ENCODE results near the gene KCNMA1. TPM values are rescaled to one million over a fixed set of nuclear protein-coding genes. Genes with fewer than 3 reads are reported as not detected.

KCNMA1 gene
- total RNA-seq, 3 donors from 2014 or later: 0.10 to 0.60 (median 0.18) TPM

DNA sequence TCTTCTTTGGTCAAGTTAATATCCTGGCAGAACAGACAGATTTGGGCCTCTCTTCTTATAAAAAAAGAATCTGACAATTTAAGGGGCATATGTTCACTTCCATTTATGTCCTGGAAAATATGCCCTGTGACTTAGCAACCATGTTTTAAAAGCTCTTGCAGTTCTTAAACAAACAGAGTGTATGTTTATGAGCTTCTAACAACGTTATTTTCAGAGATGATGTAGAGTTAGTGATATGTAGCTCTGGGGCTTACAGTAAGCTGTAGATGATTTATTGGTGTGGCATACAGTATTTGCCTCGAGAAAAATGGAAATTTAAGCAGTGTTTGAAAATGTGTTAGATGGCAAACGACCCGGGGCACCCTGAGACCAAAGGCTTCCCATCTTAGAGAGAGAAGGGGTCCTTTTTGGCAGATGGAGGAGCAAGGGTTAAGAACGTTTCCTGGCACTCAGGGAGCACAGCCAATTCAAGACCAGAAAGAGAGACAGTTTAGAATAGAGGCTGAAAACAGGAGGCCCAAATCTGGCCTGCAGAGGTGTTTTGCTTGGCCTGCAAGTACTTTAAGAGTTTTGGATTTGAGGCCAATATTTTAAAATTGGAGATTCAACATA is 397.5 kb downstream of the KCNMA1 start:
- Mint-ChIP-seq H3K36me3 (ENCODE audit: insufficient read depth) (no peaks in the 10 kb centered on the region), H3K9me3 (no peaks in the 10 kb centered on the region), H3K27me3 (ENCODE audit: low read depth) (no peaks in the 10 kb centered on the region), H3K4me3 (no peak overlapping the region), H3K4me1 (ENCODE audit: low read depth) (no peaks in the 10 kb centered on the region)
- no peak for DNase-seq
- ATAC-seq: no peak

DNA sequence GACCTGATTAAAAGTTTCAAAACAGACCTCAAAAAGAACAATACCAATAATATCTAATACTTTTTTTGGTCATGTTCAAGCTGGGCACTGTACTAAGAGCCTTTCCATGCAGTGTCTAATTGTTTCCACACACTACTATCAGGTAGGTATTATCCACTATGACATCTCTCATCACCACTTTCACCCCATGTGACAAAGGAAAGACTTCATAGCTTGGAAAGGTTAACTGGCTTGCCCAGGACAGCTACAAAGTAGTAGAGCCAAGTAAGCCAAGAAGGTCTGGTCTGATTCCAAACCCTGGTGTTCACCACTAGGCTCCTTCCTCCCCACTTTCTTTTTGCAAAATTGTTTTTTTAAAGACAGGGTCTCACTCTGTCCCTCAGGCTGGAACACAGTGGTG is 400.5 kb downstream of the KCNMA1 start:
- H3K4me1 Mint-ChIP-seq (ENCODE audit: low read depth): no peaks in the 10 kb centered on the region
- H3K27me3 Mint-ChIP-seq (ENCODE audit: low read depth): no peaks in the 10 kb centered on the region
- H3K9me3 Mint-ChIP-seq: no peaks in the 10 kb centered on the region
- H3K36me3 Mint-ChIP-seq (ENCODE audit: insufficient read depth): no peaks in the 10 kb centered on the region
- no peak for ATAC-seq
- no peak for DNase-seq
- H3K4me3 Mint-ChIP-seq: no peak overlapping the region

DNA sequence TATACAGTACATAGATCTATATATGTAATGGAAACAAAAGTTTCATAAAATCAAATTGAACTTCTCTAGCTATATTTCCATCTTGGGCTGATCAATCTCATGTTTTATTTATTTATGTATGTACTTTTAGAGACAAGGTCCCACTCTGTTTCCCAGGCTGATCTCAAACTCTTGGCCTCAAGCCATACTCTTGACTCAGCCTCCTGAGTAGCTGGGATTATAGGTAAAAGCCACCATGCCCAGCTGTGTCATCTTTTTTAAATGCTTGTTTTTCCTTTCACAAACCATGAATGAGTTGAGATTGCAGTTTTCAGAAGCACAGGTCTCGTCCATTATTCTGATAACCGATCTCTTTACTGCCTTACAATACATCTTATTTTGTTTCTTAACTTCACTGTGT is 400.9 kb downstream of the KCNMA1 start:
- DNase-seq (no peak), ATAC-seq (no peak)
- no peak overlapping the region for H3K4me3 Mint-ChIP-seq
- no peaks in the 10 kb centered on the region for H3K27me3 Mint-ChIP-seq (ENCODE audit: low read depth)
- no peaks in the 10 kb centered on the region for H3K9me3 Mint-ChIP-seq
- no peaks in the 10 kb centered on the region for H3K36me3 Mint-ChIP-seq (ENCODE audit: insufficient read depth)
- no peaks in the 10 kb centered on the region for H3K4me1 Mint-ChIP-seq (ENCODE audit: low read depth)

DNA sequence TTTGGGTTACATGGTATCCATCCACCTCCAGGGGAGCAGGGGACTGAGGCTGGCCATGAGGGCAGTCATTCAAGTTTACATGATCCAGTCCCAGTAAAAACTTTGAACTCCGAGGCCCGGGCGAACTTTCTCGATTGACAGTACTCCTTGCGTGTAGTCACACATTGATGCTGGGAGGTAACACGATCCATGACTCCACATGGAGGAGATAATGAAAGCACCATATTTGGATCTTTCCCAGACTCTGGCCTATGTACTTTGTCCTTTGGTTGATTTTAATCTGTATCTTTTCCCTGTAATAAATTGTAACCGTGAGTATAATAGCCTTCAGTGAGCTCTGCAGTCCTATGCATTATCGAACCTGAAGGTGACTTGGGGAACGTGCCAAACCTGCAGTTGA is 401.6 kb downstream of the KCNMA1 start:
- no peaks in the 10 kb centered on the region for H3K4me1 Mint-ChIP-seq (ENCODE audit: low read depth)
- DNase-seq (no peak), ATAC-seq (no peak)
- H3K9me3 Mint-ChIP-seq: no peaks in the 10 kb centered on the region
- no peaks in the 10 kb centered on the region for H3K36me3 Mint-ChIP-seq (ENCODE audit: insufficient read depth)
- H3K4me3 Mint-ChIP-seq: no peak overlapping the region
- no peaks in the 10 kb centered on the region for H3K27me3 Mint-ChIP-seq (ENCODE audit: low read depth)

DNA sequence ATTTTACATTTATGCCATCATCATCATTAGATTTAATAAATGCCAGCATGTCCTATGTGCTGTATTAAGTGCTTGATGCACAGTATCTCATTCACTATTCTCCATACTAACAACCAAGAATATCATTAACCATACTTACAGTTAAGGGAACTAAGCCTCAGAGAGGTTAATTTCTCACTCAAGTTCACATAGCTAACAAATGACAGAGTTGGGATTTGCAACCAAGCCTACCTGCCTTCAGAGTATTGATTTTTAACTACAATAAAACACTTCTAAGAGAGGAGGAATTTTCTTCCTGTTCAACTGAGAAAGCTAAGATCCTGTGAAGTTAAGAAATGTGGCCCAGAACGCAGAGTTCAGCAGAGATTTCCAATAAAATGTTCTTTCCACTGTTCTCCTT is 403.0 kb downstream of the KCNMA1 start:
- Mint-ChIP-seq H3K27me3 (ENCODE audit: low read depth) (no peaks in the 10 kb centered on the region), H3K4me1 (ENCODE audit: low read depth) (no peaks in the 10 kb centered on the region), H3K9me3 (no peaks in the 10 kb centered on the region), H3K36me3 (ENCODE audit: insufficient read depth) (no peaks in the 10 kb centered on the region), H3K4me3 (no peak overlapping the region)
- ATAC-seq (no peak), DNase-seq (no peak)

DNA sequence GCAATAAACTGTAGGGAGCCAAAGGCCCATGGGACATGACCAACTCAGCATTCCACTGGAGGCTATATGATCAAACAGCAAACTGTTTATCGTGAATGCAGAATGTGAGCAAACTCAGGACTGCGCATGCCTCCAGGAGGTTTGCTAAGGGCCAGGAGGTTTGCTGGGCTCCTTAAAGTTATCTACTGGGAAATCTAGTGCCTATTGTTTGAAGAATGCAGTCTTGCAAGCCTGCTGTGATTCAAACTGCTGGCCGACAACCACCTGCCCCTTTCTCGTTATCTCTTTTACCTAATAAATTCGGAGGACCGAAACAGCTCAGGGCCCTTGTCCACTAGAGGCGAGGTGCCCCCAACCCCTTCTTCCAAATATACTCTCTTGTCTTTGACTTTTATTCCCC is 404.1 kb downstream of the KCNMA1 start:
- Mint-ChIP-seq H3K36me3 (ENCODE audit: insufficient read depth) (no peaks in the 10 kb centered on the region), H3K4me3 (no peak overlapping the region), H3K27me3 (ENCODE audit: low read depth) (no peaks in the 10 kb centered on the region), H3K4me1 (ENCODE audit: low read depth) (no peaks in the 10 kb centered on the region), H3K9me3 (no peaks in the 10 kb centered on the region)
- DNase-seq (no peak), ATAC-seq (no peak)

DNA sequence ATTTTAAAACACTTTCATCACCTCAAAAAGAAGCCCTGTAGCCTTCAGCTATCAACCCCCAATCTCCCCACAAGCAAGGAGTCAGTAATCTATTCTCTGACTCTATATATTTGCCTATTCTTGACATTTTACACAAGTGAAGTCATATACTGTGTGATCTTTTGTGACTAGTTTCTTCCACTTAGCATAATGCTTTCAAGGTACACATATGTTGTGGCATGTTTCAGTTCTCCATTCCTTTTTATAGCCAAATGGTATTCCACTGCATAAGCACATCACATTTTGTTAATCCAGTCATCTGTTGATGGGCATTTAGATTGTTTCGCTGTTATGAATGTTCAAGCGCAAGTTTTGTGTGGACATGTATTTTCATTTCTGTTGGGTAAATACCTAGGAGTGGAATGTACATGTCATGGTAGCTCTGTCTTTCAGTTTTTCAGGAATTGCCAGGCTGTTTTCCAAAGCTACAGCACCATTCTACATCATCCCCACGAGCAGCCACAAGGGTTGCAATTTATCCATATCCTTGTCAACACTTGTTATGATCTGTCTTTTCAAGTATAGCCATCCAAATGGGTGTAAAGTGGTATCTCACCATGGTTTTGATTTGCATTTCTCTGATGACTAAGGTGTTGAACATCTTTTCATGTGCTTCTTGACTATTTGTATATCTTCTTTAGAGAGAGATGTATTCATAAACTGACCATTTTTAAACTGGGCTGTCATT is 405.6 kb downstream of the KCNMA1 start:
- Mint-ChIP-seq H3K4me1 (ENCODE audit: low read depth) (no peaks in the 10 kb centered on the region), H3K9me3 (no peaks in the 10 kb centered on the region), H3K4me3 (no peak overlapping the region), H3K27me3 (ENCODE audit: low read depth) (no peaks in the 10 kb centered on the region), H3K36me3 (ENCODE audit: insufficient read depth) (no peaks in the 10 kb centered on the region)
- no peak for DNase-seq
- ATAC-seq: no peak

DNA sequence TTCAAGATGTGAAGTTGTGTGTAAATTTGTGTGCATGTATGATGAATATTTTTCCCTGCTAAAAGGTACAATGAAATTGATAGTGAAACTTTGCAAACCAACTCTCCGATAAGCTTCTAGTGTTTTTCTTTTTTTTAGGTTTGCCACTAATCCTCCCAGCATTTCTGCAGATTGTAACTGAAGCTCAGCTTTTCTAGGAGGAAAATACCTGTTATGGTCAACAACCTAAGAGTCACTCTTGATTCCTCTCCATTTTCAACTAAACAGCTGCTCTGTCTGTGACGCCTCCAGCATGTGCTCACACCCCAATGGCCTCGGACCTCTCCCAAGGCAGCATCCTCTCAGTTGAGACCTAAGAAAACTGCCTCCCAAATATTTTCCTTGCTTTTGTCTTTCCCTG is 406.2 kb downstream of the KCNMA1 start:
- no peaks in the 10 kb centered on the region for H3K4me1 Mint-ChIP-seq (ENCODE audit: low read depth)
- peaks cover under 1% of the 10 kb centered on the region for H3K27me3 Mint-ChIP-seq (ENCODE audit: low read depth)
- DNase-seq (no peak), ATAC-seq (no peak)
- H3K4me3 Mint-ChIP-seq: no peak overlapping the region
- no peaks in the 10 kb centered on the region for H3K9me3 Mint-ChIP-seq
- no peaks in the 10 kb centered on the region for H3K36me3 Mint-ChIP-seq (ENCODE audit: insufficient read depth)

DNA sequence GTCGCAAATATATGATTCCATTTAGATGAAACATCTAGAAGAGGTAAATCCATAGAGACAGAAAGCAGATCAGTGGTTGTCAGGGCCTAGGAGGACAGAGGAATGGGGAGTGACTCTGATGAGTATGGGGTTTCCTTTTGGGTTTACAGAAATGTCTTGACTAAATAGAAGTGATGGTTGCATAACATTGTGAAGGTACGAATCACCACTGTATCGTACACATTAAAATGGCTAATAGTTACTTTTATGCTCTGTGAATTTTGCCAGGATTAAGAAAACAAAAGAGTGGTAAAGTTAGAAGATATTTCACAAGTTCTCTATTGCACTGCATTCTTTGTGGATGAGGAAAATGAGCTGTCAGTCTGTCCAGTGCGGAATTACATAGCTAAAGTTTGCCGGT is 407.4 kb downstream of the KCNMA1 start:
- H3K4me3 Mint-ChIP-seq: no peak overlapping the region
- no peaks in the 10 kb centered on the region for H3K9me3 Mint-ChIP-seq
- DNase-seq (no peak), ATAC-seq (no peak)
- H3K36me3 Mint-ChIP-seq (ENCODE audit: insufficient read depth): no peaks in the 10 kb centered on the region
- no peaks in the 10 kb centered on the region for H3K4me1 Mint-ChIP-seq (ENCODE audit: low read depth)
- H3K27me3 Mint-ChIP-seq (ENCODE audit: low read depth): peaks cover 3% of the 10 kb centered on the region

DNA sequence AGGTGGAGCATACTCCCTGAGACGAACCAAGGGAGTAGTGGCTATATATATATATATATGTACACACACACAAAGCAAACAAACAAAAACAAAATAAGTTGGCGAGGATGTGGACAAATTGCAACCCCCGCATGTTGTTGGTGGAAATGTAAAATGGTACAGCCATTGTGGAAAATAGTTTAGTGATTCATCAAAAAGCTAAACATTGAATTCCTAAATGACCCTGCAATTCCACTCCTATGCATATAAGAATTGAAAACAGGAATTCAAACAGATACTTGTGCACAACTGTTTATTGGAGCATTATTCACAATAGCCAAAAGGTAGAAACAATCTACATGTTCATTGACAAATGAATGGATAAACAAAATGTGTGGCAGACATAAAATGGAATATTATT is 407.9 kb downstream of the KCNMA1 start:
- ATAC-seq: no peak
- no peak for DNase-seq
- no peak overlapping the region for H3K4me3 Mint-ChIP-seq
- H3K4me1 Mint-ChIP-seq (ENCODE audit: low read depth): no peaks in the 10 kb centered on the region
- no peaks in the 10 kb centered on the region for H3K9me3 Mint-ChIP-seq
- H3K36me3 Mint-ChIP-seq (ENCODE audit: insufficient read depth): no peaks in the 10 kb centered on the region
- peaks cover 6% of the 10 kb centered on the region for H3K27me3 Mint-ChIP-seq (ENCODE audit: low read depth)

DNA sequence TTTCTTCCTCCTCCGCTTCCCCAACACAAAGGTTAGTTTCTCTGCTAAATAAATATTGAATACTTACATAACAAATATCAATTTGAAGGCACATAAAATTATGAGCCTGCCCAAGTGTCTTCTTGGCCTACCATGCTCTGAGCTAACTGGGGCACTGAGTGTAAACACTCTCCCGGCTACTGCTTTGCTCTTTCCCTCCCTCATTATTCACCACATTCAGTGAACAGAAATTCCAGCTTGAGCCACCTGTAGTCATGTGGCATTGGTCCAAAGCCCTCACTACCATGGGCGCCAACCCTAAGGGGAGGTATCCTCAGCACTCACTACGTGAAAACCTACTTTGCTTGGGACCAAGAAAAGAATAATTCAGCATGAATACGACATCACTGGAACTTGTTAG is 409.0 kb downstream of the KCNMA1 start:
- no peaks in the 10 kb centered on the region for H3K9me3 Mint-ChIP-seq
- peaks cover 13% of the 10 kb centered on the region for H3K27me3 Mint-ChIP-seq (ENCODE audit: low read depth)
- no peak for DNase-seq
- no peaks in the 10 kb centered on the region for H3K4me1 Mint-ChIP-seq (ENCODE audit: low read depth)
- H3K4me3 Mint-ChIP-seq: no peak overlapping the region
- ATAC-seq: no peak
- no peaks in the 10 kb centered on the region for H3K36me3 Mint-ChIP-seq (ENCODE audit: insufficient read depth)

DNA sequence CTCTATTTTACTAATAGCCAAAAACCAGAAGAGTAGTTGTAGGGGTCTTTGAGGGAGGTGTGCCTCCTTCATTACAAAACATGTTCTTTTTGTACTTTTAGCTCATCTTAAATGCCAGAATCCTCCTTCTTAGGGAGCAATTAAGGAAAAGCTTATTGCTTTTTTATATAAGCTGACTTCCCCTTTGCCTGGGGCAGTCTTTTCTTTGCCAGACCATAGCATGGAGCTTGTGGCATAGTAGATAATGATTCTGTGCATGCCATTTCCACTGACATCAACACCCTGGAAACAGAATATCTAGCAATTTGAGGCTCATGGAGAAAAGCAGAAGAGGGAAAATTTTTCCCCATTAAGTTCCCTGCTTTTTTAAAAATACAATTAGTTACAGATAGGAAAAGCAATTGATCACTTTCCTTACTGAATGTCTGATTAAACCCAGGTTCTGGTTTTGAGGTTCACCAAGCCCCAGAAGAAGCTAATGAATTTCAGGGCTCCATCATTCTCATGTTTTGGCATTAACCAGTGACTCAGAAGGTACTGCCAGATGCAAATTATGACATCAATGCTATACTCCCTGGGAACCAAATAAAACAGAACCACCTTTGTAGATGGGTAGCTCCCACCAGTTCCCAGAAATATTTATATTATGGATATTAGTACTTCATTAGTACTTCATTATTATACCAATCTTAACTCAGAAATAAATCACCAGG is 410.6 kb downstream of the KCNMA1 start:
- Mint-ChIP-seq H3K4me3 (no peak overlapping the region), H3K27me3 (ENCODE audit: low read depth) (peaks cover 18% of the 10 kb centered on the region), H3K9me3 (no peaks in the 10 kb centered on the region), H3K4me1 (ENCODE audit: low read depth) (no peaks in the 10 kb centered on the region), H3K36me3 (ENCODE audit: insufficient read depth) (no peaks in the 10 kb centered on the region)
- ATAC-seq (no peak), DNase-seq (no peak)

DNA sequence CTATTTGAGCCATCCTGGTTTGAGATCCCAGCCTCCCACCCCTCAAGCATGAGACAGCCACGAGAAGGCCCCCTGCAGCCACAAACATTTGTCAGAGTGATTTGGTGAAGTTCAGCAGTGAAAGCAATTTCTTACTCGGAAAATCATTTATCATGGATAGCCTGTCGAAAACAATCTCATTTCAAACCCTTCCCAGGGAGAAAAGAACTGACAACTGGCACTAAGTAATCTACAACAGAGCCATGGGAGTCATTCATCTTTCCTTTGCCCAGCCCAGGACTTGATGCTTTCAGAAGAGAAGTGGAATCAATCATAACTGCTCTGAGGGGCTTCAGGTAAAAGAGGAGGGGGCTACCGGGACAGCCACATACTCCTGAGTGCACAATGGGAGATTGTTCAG is 411.2 kb downstream of the KCNMA1 start:
- H3K4me1 Mint-ChIP-seq (ENCODE audit: low read depth): no peaks in the 10 kb centered on the region
- H3K36me3 Mint-ChIP-seq (ENCODE audit: insufficient read depth): no peaks in the 10 kb centered on the region
- ATAC-seq (no peak), DNase-seq (no peak)
- no peak overlapping the region for H3K4me3 Mint-ChIP-seq
- H3K27me3 Mint-ChIP-seq (ENCODE audit: low read depth): peaks cover 18% of the 10 kb centered on the region
- no peaks in the 10 kb centered on the region for H3K9me3 Mint-ChIP-seq

DNA sequence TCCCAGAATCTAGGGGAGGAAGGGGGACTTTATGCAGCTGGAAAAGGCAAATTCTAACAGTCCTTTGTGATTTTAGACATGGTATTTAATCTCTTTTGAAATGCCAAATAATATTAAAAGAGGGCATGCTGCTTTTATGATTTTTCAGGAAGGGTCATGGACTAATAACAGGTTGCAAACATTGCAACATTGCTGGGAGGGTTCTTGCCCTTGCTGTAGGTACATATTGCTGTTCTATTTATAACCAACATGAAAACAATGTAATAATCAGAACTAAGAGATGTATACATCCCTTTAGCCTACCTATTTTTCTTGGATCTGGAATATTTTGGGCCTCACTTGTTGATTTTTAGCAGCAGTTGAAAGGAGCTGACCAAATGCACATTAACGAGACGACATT is 411.6 kb downstream of the KCNMA1 start:
- DNase-seq (no peak), ATAC-seq (no peak)
- no peaks in the 10 kb centered on the region for H3K9me3 Mint-ChIP-seq
- no peaks in the 10 kb centered on the region for H3K36me3 Mint-ChIP-seq (ENCODE audit: insufficient read depth)
- H3K4me3 Mint-ChIP-seq: no peak overlapping the region
- H3K4me1 Mint-ChIP-seq (ENCODE audit: low read depth): no peaks in the 10 kb centered on the region
- H3K27me3 Mint-ChIP-seq (ENCODE audit: low read depth): peaks cover 18% of the 10 kb centered on the region
